GM21515 (cell line): ENCODE measurements around the gene CCNY.

Experiments used
- ATAC-seq: cut with Tn5 transposase; IDR thresholded peaks from one replicate; pipeline ENCODE4 v1.9.1; 2021; ENCODE audit not compliant: unreplicated experiment

Gene CCNY

GRCh38 chr10:35423505-35424306 lies 87.4 kb downstream of the CCNY start:
- no peak for ATAC-seq

GRCh38 chr10:35424680-35425285 lies 88.5 kb downstream of the CCNY start:
- no peak for ATAC-seq

- no peak for ATAC-seq
These were observed 89.3 kb downstream of the CCNY start for GRCh38 chr10:35425595-35425994.

GRCh38 chr10:35426657-35427056 lies 90.3 kb downstream of the CCNY start:
- ATAC-seq = no peak

- no peak for ATAC-seq
These were observed 91.2 kb downstream of the CCNY start for GRCh38 chr10:35427543-35427942.

GRCh38 chr10:35428521-35428920 lies 92.2 kb downstream of the CCNY start:
- ATAC-seq = no peak

- ATAC-seq = no peak
These were observed 96.6 kb downstream of the CCNY start for GRCh38 chr10:35432781-35433338.

- no peak for ATAC-seq
These were observed 97.6 kb downstream of the CCNY start for GRCh38 chr10:35433851-35434426.

- ATAC-seq = no peak
These were observed 98.2 kb downstream of the CCNY start for GRCh38 chr10:35434533-35434932.

- ATAC-seq = no peak
These were observed 99.5 kb downstream of the CCNY start for GRCh38 chr10:35435824-35436223.

GRCh38 chr10:35437829-35438228 lies 101.5 kb downstream of the CCNY start:
- ATAC-seq = no peak

- ATAC-seq = no peak
These were observed 102.6 kb downstream of the CCNY start for GRCh38 chr10:35438718-35439571.

- ATAC-seq = no peak
These were observed 103.7 kb downstream of the CCNY start for GRCh38 chr10:35440016-35440415.

GRCh38 chr10:35442028-35442427 lies 105.7 kb downstream of the CCNY start:
- no peak for ATAC-seq

GRCh38 chr10:35442592-35442991 lies 106.3 kb downstream of the CCNY start:
- no peak for ATAC-seq

GRCh38 chr10:35443858-35444257 lies 107.5 kb downstream of the CCNY start:
- ATAC-seq = no peak

GRCh38 chr10:35445150-35445884 lies 109.0 kb downstream of the CCNY start:
- no peak for ATAC-seq

- ATAC-seq = no peak
These were observed 110.1 kb downstream of the CCNY start for GRCh38 chr10:35446439-35446838.

- ATAC-seq = no peak
These were observed 111.5 kb downstream of the CCNY start for GRCh38 chr10:35447693-35448407.
